HepG2 (cell line): ENCODE results near the gene ZNF383. TPM values are rescaled to one million over a fixed set of nuclear protein-coding genes. Genes with fewer than 3 reads are reported as not detected.

Source experiments
- CREM ChIP-seq, 2 experiments: sonication (generic) in 1 of 2; formaldehyde crosslinking in 1 of 2; IDR thresholded peaks; 2 replicates each; pipeline versions ENCODE4 v1.4.0 to v1.6.1; 2016 to 2020; ENCODE audit warnings: antibody characterized with exemption in 1 of 2, mild to moderate bottlenecking in 1 of 2, missing genetic modification reagents in 1 of 2
- ELF3 ChIP-seq: IDR thresholded peaks from 2 replicates; pipeline ENCODE4 v1.6.1; 2016; ENCODE audit warnings: missing genetic modification reagents, missing compliant biosample characterization
- IKZF4 ChIP-seq: sonication (generic); formaldehyde crosslinking; IDR thresholded peaks from 2 replicates; pipeline ENCODE4 v1.5.1; 2020; ENCODE audit warnings: borderline replicate concordance, mild to moderate bottlenecking, low read depth, missing genetic modification reagents; ENCODE audit errors: not compliant biosample characterization
- ISX ChIP-seq: sonication (generic); formaldehyde crosslinking; conservative IDR thresholded peaks from 2 replicates; pipeline ENCODE4 v1.5.0; 2020; ENCODE audit warnings: missing genetic modification reagents
- MAF1 ChIP-seq: sonication (generic); formaldehyde crosslinking; IDR thresholded peaks from 2 replicates; pipeline ENCODE4 v1.5.0; 2020; ENCODE audit warnings: missing genetic modification reagents, borderline replicate concordance
- MXD1 ChIP-seq: sonication (generic); formaldehyde crosslinking; IDR thresholded peaks from 2 replicates; pipeline ENCODE4 v1.4.0; 2020; ENCODE audit warnings: mild to moderate bottlenecking, missing genetic modification reagents
- MXD4 ChIP-seq: IDR thresholded peaks from 2 replicates; pipeline ENCODE4 v1.6.1; 2016; ENCODE audit warnings: mild to moderate bottlenecking, missing biosample characterization, missing genetic modification reagents
- SKI ChIP-seq: fragments of 450-650 bp; IDR thresholded peaks from one replicate; pipeline ENCODE4 v1.6.1; 2018; ENCODE audit warnings: mild to moderate bottlenecking; ENCODE audit not compliant: partially characterized antibody
- SNRNP70 ChIP-seq: fragments of 200-400 bp; formaldehyde crosslinking; IDR thresholded peaks from 2 replicates; pipeline ENCODE4 v1.6.1; 2017; ENCODE audit warnings: mild to moderate bottlenecking, low read depth, low read length, moderate library complexity
- TAF1 ChIP-seq: sonication (generic); formaldehyde crosslinking; IDR thresholded peaks from 2 replicates; pipeline ENCODE4 v1.4.0; 2020; ENCODE audit warnings: missing genetic modification reagents
- TEF ChIP-seq: sonication (generic); formaldehyde crosslinking; IDR thresholded peaks from 2 replicates; pipeline ENCODE4 v1.5.0; 2020; ENCODE audit warnings: missing genetic modification reagents
- YY1 ChIP-seq: IDR thresholded peaks from 2 replicates; pipeline ENCODE4 v1.6.1; 2011; ENCODE audit warnings: low read length, low read depth, moderate library complexity, mild to moderate bottlenecking; ENCODE audit not compliant: insufficient read depth, insufficient replicate concordance
- ZBED4 ChIP-seq: sonication (generic); formaldehyde crosslinking; IDR thresholded peaks from 2 replicates; pipeline ENCODE4 v1.4.0; 2020; ENCODE audit warnings: missing genetic modification reagents, borderline replicate concordance
- ZNF160 ChIP-seq: sonication (generic); formaldehyde crosslinking; IDR thresholded peaks from 2 replicates; pipeline ENCODE4 v1.8.0; 2022; ENCODE audit warnings: mild to moderate bottlenecking, inconsistent platforms, missing genetic modification reagents
- ZNF331 ChIP-seq: sonication (generic); formaldehyde crosslinking; IDR thresholded peaks from 2 replicates; pipeline ENCODE4 v1.4.0; 2020; ENCODE audit warnings: missing genetic modification reagents
- polyA plus RNA-seq, 8 experiments: library from polyadenylated mRNA; depleted of rRNA in 3 of 8; stranded (reverse) in 7 of 8; unstranded in 1 of 8; fragments of >200 nt; fragmentation: Illumina TruSeq in 4 of 8; extraction: Trizol in 4 of 8; gene quantifications; 2 replicates each; pipeline versions ENCODE4 v1.2.1 to v1.2.3, GENCODE V29; 2011 to 2016; ENCODE audit warnings: low read depth in 4 of 8, missing spikeins in 1 of 8, mixed read lengths in 1 of 8; ENCODE audit not compliant: insufficient read depth in 1 of 8
- total RNA-seq, 5 experiments: library from RNA; depleted of rRNA; stranded (reverse); fragments of >200 nt; fragmentation: Illumina TruSeq; extraction: Trizol; gene quantifications; 2 replicates each; pipeline ENCODE4 v1.2.3, GENCODE V29; 2016; ENCODE audit warnings: low read depth in 1 of 5

The ZNF383 gene
- total and polyA plus RNA-seq, 2 of the 13 experiments (the other 11 are each of a cell fraction or from before 2014, with no cell fraction given): 2.6 to 4.1 TPM

GRCh38 chr19:37172368-37173366 lies 45.3 kb upstream of the ZNF383 start, which contains the start of gene ZNF585A (continued):
- TF ChIP-seq TAF1 (CRISPR knock-in tag): no peak; the same call in 1 of the 2 replicates
- peak; percentile 10; the same call in 1 of the 2 replicates for TF ChIP-seq ZNF331
- no peak for TF ChIP-seq SKI
- TF ChIP-seq MXD4 (CRISPR knock-in tag): 0 out of 2 replicates have a peak, but pooled peaks have one; percentile 39
- TF ChIP-seq ZNF160 (CRISPR knock-in tag): no peak
- no peak for TF ChIP-seq ZBED4 (CRISPR knock-in tag)
- peak; percentile 99 for TF ChIP-seq CREM (IDR thresholded peaks at IDR 0.05)
- no peak for TF ChIP-seq CREM (CRISPR knock-in tag; IDR thresholded peaks at IDR 0.05)
- peak; percentile 89 for TF ChIP-seq ELF3
- no peak for TF ChIP-seq SNRNP70
- TF ChIP-seq YY1: peak; percentile 100
- TF ChIP-seq ISX: no peak
- TF ChIP-seq MXD1 (CRISPR knock-in tag): no peak
- 0 out of 2 replicates have a peak, but pooled peaks have one; percentile 39 for TF ChIP-seq MAF1 (CRISPR knock-in tag)
- no peak for TF ChIP-seq TEF (CRISPR knock-in tag)
- no peak for TF ChIP-seq IKZF4 (CRISPR knock-in tag)
